A549 (cell line): ENCODE results near the gene KIAA0040. TPM values are rescaled to one million over a fixed set of nuclear protein-coding genes. Genes with fewer than 3 reads are reported as not detected.

Experiments used
- ATAC-seq, 2 experiments: fragments of 200-7000 bp in 1 of 2; fragments of >200 bp in 1 of 2; cut with Nextera tagmentation in 1 of 2; cut with Tn5 transposase in 1 of 2; 3 replicates each; pipeline versions ENCODE4 v1.8.0 to v1.9.1; 2018 to 2020; ENCODE audit warnings: mild to moderate bottlenecking in 1 of 2, moderate library complexity in 1 of 2
- CTCF ChIA-PET: fragments of 300-600 bp; sonication (Branson Sonifier 250); formaldehyde crosslinking; extraction: SDS; loops from one replicate; lab custom pipeline; 2021; ENCODE audit warnings: antibody characterized with exemption, inconsistent platforms; lab: Yijun Ruan, JAX
- POLR2A ChIA-PET: fragments of 350-600 bp; formaldehyde crosslinking; extraction: SDS; loops from one replicate; lab custom pipeline; 2021; ENCODE audit warnings: antibody characterized with exemption, inconsistent platforms; lab: Yijun Ruan, JAX
- DNase-seq, 2 experiments: peaks; one replicate each; pipeline versions ENCODE4 v3.0.0 to v3.0.0-alpha.2; 2011 to 2016; ENCODE audit warnings: low read depth in 1 of 2, low spot score in 1 of 2
- FAIRE-seq: peaks from 2 replicates; lab custom pipeline; 2011; peaks lifted over from hg19 to GRCh38; lab: Jason Lieb, UNC
- H3K27ac ChIP-seq, 2 experiments: fragments of >200 bp; sonication (Bioruptor Twin); formaldehyde crosslinking; 3 replicates each; pipeline ENCODE4 v1.5.1; 2016 to 2017
- H3K4me1 ChIP-seq: fragments of >200 bp; sonication (Bioruptor Twin); formaldehyde crosslinking; 3 replicates; pipeline ENCODE4 v1.6.1; 2016
- H3K4me2 ChIP-seq: fragments of >200 bp; sonication (Bioruptor Twin); formaldehyde crosslinking; 3 replicates; pipeline ENCODE4 v1.6.1; 2016
- H3K4me3 ChIP-seq: fragments of >200 bp; sonication (Bioruptor Twin); formaldehyde crosslinking; 3 replicates; pipeline ENCODE4 v1.5.1; 2016
- H3K9me3 ChIP-seq: fragments of >200 bp; sonication (Bioruptor Twin); formaldehyde crosslinking; 3 replicates; pipeline ENCODE4 v1.6.1; 2016
- CBX2 ChIP-seq: fragments of 200-600 bp; sonication (generic); IDR thresholded peaks from 2 replicates; pipeline ENCODE4 v1.6.1; 2016; ENCODE audit warnings: low read depth, mild to moderate bottlenecking, borderline replicate concordance
- CHD2 ChIP-seq: fragments of 150-350 bp; IDR thresholded peaks from 2 replicates; pipeline ENCODE4 v1.6.1; 2014; ENCODE audit warnings: low read length; ENCODE audit not compliant: partially characterized antibody
- FOSL2 ChIP-seq, 2 experiments: fragments of 450-650 bp in 1 of 2; fragments of >200 bp in 1 of 2; sonication (Bioruptor Twin) in 1 of 2; formaldehyde crosslinking; IDR thresholded peaks; 2 replicates each; pipeline versions ENCODE4 v1.5.0 to v1.6.1; 2016 to 2020; ENCODE audit warnings: mild to moderate bottlenecking in 1 of 2, moderate library complexity in 1 of 2
- HDAC2 ChIP-seq: fragments of 200-600 bp; sonication (generic); IDR thresholded peaks from 2 replicates; pipeline ENCODE4 v1.6.1; 2016
- HOXA7 ChIP-seq: fragments of 250-450 bp; sonication (Bioruptor Pico); IDR thresholded peaks from 2 replicates; pipeline ENCODE4 v1.5.0; 2020; ENCODE audit warnings: mild to moderate bottlenecking, moderate library complexity
- HOXB13 ChIP-seq: fragments of 250-450 bp; sonication (Bioruptor Pico); IDR thresholded peaks from 2 replicates; pipeline ENCODE4 v1.5.0; 2020; ENCODE audit warnings: low read depth, mild to moderate bottlenecking, moderate library complexity
- HOXB5 ChIP-seq: fragments of 250-450 bp; sonication (Bioruptor Pico); IDR thresholded peaks from 2 replicates; pipeline ENCODE4 v1.5.0; 2020; ENCODE audit warnings: mild to moderate bottlenecking, moderate library complexity
- JUNB ChIP-seq: fragments of >200 bp; sonication (Bioruptor Twin); formaldehyde crosslinking; IDR thresholded peaks from 2 replicates; pipeline ENCODE4 v1.6.1; 2016
- KDM5A ChIP-seq: fragments of 200-600 bp; sonication (generic); IDR thresholded peaks from 2 replicates; pipeline ENCODE4 v1.6.1; 2016; ENCODE audit warnings: antibody characterized with exemption, mild to moderate bottlenecking
- MAZ ChIP-seq: fragments of 150-350 bp; IDR thresholded peaks from 2 replicates; pipeline ENCODE4 v1.6.1; 2014; ENCODE audit warnings: antibody characterized with exemption, low read depth, low read length, borderline replicate concordance
- MYC ChIP-seq: IDR thresholded peaks from 2 replicates; pipeline ENCODE4 v1.6.1; 2012; ENCODE audit warnings: mild to moderate bottlenecking, inconsistent platforms, low read length, improper control_type of control experiment, borderline replicate concordance
- NFE2L2 ChIP-seq: fragments of 150-350 bp; conservative IDR thresholded peaks from 2 replicates; pipeline ENCODE4 v1.6.1; 2014; ENCODE audit warnings: low read length
- POLR2A ChIP-seq: IDR thresholded peaks from 2 replicates; pipeline ENCODE4 v1.6.1; 2012; ENCODE audit warnings: mild to moderate bottlenecking, low read length
- POLR2AphosphoS2 ChIP-seq: conservative IDR thresholded peaks from 2 replicates; pipeline ENCODE4 v1.6.1; 2012; ENCODE audit warnings: low read length, improper control_type of control experiment, inconsistent platforms
- RARB ChIP-seq: fragments of 250-450 bp; sonication (Bioruptor Pico); IDR thresholded peaks from 2 replicates; pipeline ENCODE4 v1.8.0; 2021; ENCODE audit warnings: mild to moderate bottlenecking, moderate library complexity
- REST ChIP-seq: fragments of 200-600 bp; sonication (generic); IDR thresholded peaks from 2 replicates; pipeline ENCODE4 v1.6.1; 2016; ENCODE audit warnings: antibody characterized with exemption, mild to moderate bottlenecking, moderate library complexity
- RFX5 ChIP-seq: fragments of 450-650 bp; IDR thresholded peaks from 2 replicates; pipeline ENCODE4 v1.7.1; 2014; ENCODE audit warnings: antibody characterized with exemption, mild to moderate bottlenecking, moderate library complexity
- RNF2 ChIP-seq: fragments of 200-600 bp; sonication (generic); IDR thresholded peaks from 2 replicates; pipeline ENCODE4 v1.6.1; 2016; ENCODE audit warnings: low read depth, mild to moderate bottlenecking, antibody characterized with exemption, moderate library complexity, borderline replicate concordance
- SMC3 ChIP-seq: fragments of >200 bp; sonication (Bioruptor Twin); formaldehyde crosslinking; IDR thresholded peaks from 3 replicates; pipeline ENCODE4 v1.6.1; 2018; ENCODE audit warnings: inconsistent platforms
- WGBS: methylation state at CpG from one replicate; pipeline ENCODE4 v1.1.6; 2017; ENCODE audit errors: missing lambda C conversion rate; 5-methylcytosine and 5-hydroxymethylcytosine counted together
- polyA plus RNA-seq, 4 experiments: library from polyadenylated mRNA; depleted of rRNA in 3 of 4; stranded (reverse); fragments of >200 nt; fragmentation: RNase III in 1 of 4; extraction: RNeasy Plus Mini Kit Qiagen cat#74134 plus additional on column Dnase treatment in 1 of 4; gene quantifications; 2 replicates in 3 of 4; 3 replicates in 1 of 4; pipeline ENCODE4 v1.2.3, GENCODE V29; 2011 to 2017
- TF ChIP-seq, protein P1 (sequence below): fragments of 150-350 bp; IDR thresholded peaks from 2 replicates; pipeline ENCODE4 v1.6.1; 2014; ENCODE audit warnings: low read depth, mild to moderate bottlenecking, low read length
- TF ChIP-seq, protein P2 (sequence below): IDR thresholded peaks from 2 replicates; pipeline ENCODE4 v1.6.1; 2012; ENCODE audit warnings: low read depth, borderline replicate concordance

Gene KIAA0040
- polyA plus RNA-seq, 2 of the 4 experiments (the other 2 are of a cell fraction), result 0.21 to 1.1 TPM

DNA sequence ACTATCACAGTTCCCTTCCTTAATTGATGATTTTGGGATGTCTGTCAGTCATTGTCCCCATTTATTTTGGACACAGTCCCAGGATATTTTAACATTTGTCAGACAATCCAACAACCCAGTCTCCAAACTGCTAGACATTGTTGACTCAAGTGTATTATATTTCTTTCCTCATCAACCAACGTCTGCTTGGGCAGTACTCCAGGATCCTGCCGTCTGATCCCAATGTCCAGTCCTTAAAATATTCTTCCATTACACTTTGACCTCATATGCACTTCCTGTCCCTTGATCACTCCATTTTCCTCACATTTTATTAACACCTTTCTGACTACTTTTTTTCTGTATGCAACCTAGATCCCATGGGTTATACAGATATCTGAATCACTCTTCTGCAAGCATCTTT lies 39.8 kb upstream of the KIAA0040 start:
- DNase-seq, result no peak
- no peak overlapping the region for H3K4me2 ChIP-seq
- H3K9me3 ChIP-seq, result no peaks in the 10 kb centered on the region; the same call in 2 of the 3 replicates
- POLR2A ChIA-PET, result no interaction called here
- H3K4me1 ChIP-seq, result no peaks in the 10 kb centered on the region
- no peak for ATAC-seq
- 11% methylated on average over 2 of the region's 2 CpGs for WGBS
- no peak overlapping the region for H3K27ac ChIP-seq
- TF ChIP-seq POLR2AphosphoS2 (no peak), FOSL2 (IDR thresholded peaks at IDR 0.05) (no peak), FOSL2 (CRISPR knock-in tag; IDR thresholded peaks at IDR 0.05) (no peak), MAZ (no peak), POLR2A (no peak), NFE2L2 (no peak), MYC (no peak), SMC3 (no peak), HOXA7 (CRISPR knock-in tag) (no peak), REST (no peak), RFX5 (no peak), HOXB5 (no peak), CBX2 (no peak), CHD2 (no peak), RARB (CRISPR knock-in tag) (no peak), HOXB13 (CRISPR knock-in tag) (no peak), KDM5A (no peak), HDAC2 (no peak)
- TF ChIP-seq, protein P1, sequence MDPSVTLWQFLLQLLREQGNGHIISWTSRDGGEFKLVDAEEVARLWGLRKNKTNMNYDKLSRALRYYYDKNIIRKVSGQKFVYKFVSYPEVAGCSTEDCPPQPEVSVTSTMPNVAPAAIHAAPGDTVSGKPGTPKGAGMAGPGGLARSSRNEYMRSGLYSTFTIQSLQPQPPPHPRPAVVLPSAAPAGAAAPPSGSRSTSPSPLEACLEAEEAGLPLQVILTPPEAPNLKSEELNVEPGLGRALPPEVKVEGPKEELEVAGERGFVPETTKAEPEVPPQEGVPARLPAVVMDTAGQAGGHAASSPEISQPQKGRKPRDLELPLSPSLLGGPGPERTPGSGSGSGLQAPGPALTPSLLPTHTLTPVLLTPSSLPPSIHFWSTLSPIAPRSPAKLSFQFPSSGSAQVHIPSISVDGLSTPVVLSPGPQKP, result no peak
- TF ChIP-seq, protein P2, sequence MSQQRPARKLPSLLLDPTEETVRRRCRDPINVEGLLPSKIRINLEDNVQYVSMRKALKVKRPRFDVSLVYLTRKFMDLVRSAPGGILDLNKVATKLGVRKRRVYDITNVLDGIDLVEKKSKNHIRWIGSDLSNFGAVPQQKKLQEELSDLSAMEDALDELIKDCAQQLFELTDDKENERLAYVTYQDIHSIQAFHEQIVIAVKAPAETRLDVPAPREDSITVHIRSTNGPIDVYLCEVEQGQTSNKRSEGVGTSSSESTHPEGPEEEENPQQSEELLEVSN, result no peak
- H3K4me3 ChIP-seq, result no peak overlapping the region
- CTCF ChIA-PET, result no interaction called here
- no peak for FAIRE-seq

DNA sequence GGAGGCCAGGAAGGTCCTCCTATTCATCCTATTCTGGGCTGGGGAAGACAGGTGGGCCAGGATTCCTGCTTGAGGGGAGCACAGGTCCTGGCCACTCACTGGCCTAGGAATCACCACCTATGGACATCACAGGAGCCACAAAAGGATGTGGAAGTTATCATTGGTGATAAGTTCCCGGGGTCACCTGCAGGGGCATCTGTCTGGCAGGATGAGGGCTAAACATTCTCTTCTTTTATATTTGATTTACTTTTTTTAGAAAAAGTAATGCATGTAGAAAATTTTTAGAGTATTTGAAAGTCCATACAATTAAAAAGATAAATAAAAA lies 33.2 kb upstream of the KIAA0040 start:
- ChIA-PET CTCF (no interaction called here), POLR2A (interaction anchor here (0.6 kb wide), 1 partner anchor 10 kb away, joined by 3 read pairs; no protein-coding TSS in a partner anchor)
- TF ChIP-seq JUNB (no peak), RNF2 (no peak), HDAC2 (no peak)
- Histone ChIP-seq H3K4me3 (no peak overlapping the region), H3K9me3 (no peaks in the 10 kb centered on the region), H3K27ac (no peak overlapping the region), H3K4me1 (no peaks in the 10 kb centered on the region), H3K4me2 (no peak overlapping the region)
- DNase-seq, result no peak
- no peak for FAIRE-seq
- 0% methylated on average over 1 of the region's 1 CpG for WGBS
- no peak for ATAC-seq
